SK-N-MC (cell line): Measurements from ENCODE around the gene DTHD1.

Experiments used
- DNase-seq: peaks from one replicate; pipeline ENCODE4 v3.0.0-alpha.2; 2011; ENCODE audit warnings: low read depth, low spot score
- H3K27ac ChIP-seq: fragments of 200-600 bp; sonication (generic); 2 replicates; pipeline ENCODE4 v1.5.1; 2016; ENCODE audit warnings: mixed run types
- H3K36me3 ChIP-seq: fragments of 200-600 bp; sonication (generic); 2 replicates; pipeline ENCODE4 v1.6.1; 2017; ENCODE audit warnings: antibody characterized with exemption, low read length, mixed read lengths; ENCODE audit not compliant: insufficient read depth
- H3K4me3 ChIP-seq: fragments of 200-600 bp; sonication (generic); 2 replicates; pipeline ENCODE4 v1.5.1; 2016
- H3K9ac ChIP-seq: fragments of 200-600 bp; sonication (generic); 2 replicates; pipeline ENCODE4 v1.8.0; 2017; ENCODE audit warnings: mixed run types, mixed read lengths; ENCODE audit not compliant: insufficient read length
- H3K9me3 ChIP-seq: fragments of 200-600 bp; sonication (generic); 2 replicates; pipeline ENCODE4 v1.6.1; 2017; ENCODE audit warnings: low read depth, mild to moderate bottlenecking, antibody characterized with exemption, low read length, moderate library complexity, mixed read lengths
- EZH2 ChIP-seq: fragments of 200-600 bp; sonication (generic); IDR thresholded peaks from one replicate; pipeline ENCODE4 v1.6.1; 2017; ENCODE audit warnings: antibody characterized with exemption
- FOXP2 ChIP-seq: optimal IDR thresholded peaks from 2 replicates; pipeline ENCODE3; 2011; ENCODE audit warnings: mild to moderate bottlenecking, moderate library complexity; ENCODE audit not compliant: insufficient read depth; ENCODE audit errors: extremely low read length, control extremely low read depth
- POLR2AphosphoS5 ChIP-seq: IDR thresholded peaks from 2 replicates; pipeline ENCODE4 v1.6.1; 2012; ENCODE audit warnings: mild to moderate bottlenecking, low read depth, low read length, borderline replicate concordance

Gene DTHD1

DNA sequence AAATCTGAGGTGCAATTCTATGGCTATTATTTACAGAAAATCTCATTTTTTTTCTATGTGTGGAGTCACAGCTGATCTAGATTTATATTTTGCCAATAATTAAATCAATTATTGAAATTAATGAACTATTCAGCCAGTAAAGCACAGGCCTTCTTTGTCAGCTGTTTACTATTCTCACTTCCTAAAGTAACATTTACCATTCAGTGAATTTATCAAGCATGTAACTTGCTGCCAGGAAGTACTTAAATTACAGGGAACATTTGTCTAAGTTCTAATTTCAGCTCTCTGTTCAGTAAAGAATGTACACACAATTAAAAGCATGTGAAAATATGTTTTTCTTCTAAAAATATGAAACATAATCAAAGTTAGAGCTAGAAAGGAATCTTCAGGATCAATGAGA lies 79.3 kb downstream of the DTHD1 start:
- H3K27ac ChIP-seq: no peak overlapping the region
- H3K9me3 ChIP-seq: no peaks in the 10 kb centered on the region
- H3K36me3 ChIP-seq: no peaks in the 10 kb centered on the region
- TF ChIP-seq FOXP2 (no peak), POLR2AphosphoS5 (no peak), EZH2 (no peak)
- H3K4me3 ChIP-seq: no peak overlapping the region
- DNase-seq: no peak
- H3K9ac ChIP-seq: no peak overlapping the region

DNA sequence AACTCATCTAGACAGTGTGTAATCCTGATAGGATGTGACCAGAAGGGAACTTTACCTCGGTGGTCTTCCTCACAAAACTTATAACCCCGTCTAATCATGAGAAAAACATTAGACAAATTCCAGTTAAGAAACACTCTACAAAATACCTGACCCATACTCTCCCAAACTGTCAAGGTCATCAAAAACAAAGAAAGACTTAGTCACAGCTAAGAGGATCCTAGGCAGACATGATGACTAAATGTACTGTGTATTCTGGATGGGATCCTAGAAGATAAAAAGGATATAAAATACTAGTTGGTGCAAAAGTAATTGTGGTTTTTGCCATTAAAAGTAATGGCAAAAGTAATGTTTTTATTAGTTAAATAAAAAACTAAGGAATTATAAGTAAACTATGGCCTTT lies 81.6 kb downstream of the DTHD1 start:
- Histone ChIP-seq H3K9ac (no peak overlapping the region), H3K27ac (no peak overlapping the region), H3K9me3 (no peaks in the 10 kb centered on the region), H3K36me3 (no peaks in the 10 kb centered on the region), H3K4me3 (no peak overlapping the region)
- TF ChIP-seq FOXP2: no peak
- no peak for TF ChIP-seq POLR2AphosphoS5
- no peak for TF ChIP-seq EZH2
- no peak for DNase-seq

DNA sequence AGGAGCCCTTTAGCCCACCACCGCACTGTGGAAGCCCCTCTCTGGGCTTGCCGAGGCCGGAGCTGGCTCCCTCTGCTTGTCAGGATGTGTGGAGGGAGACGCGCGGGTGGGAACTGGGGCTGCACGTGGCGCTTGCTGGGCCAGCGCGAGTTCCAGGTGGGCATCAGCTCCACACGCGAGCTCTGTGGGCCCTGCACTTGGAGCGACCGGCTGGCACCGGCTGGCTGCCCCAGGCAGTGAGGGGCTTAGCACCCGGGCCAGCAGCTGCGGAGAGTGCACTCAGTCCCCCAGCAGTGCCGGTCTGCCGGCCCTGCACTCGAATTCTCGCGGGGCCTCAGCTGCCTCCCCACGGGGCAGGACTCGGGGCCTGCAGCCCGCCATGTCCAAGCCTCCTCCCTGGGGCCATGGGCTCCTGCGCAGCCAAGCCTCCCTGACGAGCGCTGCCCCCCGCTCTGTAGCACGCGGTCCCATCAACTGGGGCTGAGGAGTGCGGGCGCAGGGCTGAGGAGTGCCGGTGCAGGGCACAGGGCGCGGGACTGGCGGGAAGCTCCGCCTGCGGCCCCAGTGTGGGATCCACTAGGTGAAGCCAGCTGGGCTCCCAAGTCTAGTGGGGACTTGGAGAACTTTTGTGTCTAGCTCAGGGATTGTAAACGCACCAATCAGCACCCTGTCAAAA lies 93.6 kb downstream of the DTHD1 start:
- H3K9ac ChIP-seq: no peak overlapping the region
- no peak for DNase-seq
- no peak overlapping the region for H3K27ac ChIP-seq
- no peaks in the 10 kb centered on the region for H3K9me3 ChIP-seq
- TF ChIP-seq FOXP2: no peak
- no peak for TF ChIP-seq POLR2AphosphoS5
- TF ChIP-seq EZH2: no peak
- no peak overlapping the region for H3K4me3 ChIP-seq
- no peaks in the 10 kb centered on the region for H3K36me3 ChIP-seq

DNA sequence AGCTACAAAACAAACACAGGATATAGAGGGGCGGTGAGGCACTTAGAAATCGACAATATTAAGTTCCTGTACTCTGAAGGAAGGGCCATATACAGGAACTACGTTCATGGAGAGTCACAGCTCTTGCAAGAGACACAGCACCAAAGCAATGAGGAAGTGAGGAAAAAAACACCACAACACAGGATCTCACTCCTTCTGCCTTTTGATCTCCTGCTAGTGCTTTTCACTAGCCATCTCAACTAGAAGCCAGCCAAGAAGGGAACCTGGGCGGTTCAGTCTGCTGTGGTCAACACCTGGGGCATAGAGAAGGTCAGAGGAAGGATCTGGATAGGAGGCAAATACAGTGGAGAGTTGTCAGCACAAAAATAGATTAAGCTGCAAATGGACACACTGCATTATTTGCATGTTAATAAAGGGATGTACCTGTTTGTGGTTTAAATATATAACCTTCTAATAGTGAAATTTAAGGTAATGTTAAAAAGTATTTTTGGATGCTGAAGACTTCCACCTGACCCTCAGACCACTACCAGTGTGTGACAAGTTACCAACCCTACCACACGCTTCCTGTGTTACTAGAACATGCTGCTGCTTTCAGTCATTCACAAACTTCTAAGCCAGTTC lies 104.6 kb downstream of the DTHD1 start:
- no peak overlapping the region for H3K27ac ChIP-seq
- DNase-seq: no peak
- H3K36me3 ChIP-seq: no peaks in the 10 kb centered on the region
- TF ChIP-seq FOXP2 (no peak), POLR2AphosphoS5 (no peak), EZH2 (no peak)
- H3K9me3 ChIP-seq: no peaks in the 10 kb centered on the region
- no peak overlapping the region for H3K9ac ChIP-seq
- no peak overlapping the region for H3K4me3 ChIP-seq

DNA sequence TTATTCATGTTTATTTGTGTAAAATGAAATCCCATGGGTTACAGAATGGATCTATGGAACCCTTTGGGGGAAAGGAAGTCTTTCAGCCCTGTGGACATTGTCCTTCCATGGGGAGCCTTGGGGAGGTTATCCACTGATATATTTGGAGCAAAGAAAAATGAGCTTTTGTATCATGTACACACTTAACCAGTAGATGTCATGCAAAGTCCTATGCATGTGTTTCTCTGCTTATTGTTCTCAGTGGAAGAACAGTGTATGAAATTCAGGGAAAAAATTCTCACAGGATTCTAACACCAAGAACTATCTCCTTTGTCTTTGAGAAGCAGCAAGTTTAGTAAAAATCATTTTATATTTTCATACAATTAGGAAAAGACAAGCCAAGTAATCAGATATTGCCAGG lies 105.3 kb downstream of the DTHD1 start:
- Histone ChIP-seq H3K9me3 (no peaks in the 10 kb centered on the region), H3K4me3 (no peak overlapping the region), H3K36me3 (no peaks in the 10 kb centered on the region), H3K9ac (no peak overlapping the region), H3K27ac (no peak overlapping the region)
- DNase-seq: no peak
- TF ChIP-seq EZH2: no peak
- no peak for TF ChIP-seq POLR2AphosphoS5
- no peak for TF ChIP-seq FOXP2

DNA sequence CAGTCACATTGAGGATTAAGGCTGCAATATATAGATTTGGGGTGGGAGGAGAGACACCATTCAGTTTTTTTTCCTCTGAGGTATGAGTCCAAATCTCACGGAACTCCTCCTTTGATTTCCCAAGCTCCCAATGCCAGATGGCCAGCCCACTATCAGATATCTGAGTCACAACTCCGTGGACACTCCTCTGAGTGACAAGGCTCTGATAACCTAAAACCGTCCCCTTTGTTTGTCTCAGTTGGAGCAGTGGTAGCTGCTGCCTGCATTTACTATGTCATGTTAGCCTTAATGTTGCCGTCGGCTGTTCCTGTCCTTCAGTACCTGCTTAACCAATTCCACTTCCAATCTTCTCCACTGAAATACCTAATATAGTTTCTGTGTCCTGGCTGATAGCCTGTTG lies 107.3 kb downstream of the DTHD1 start:
- no peak overlapping the region for H3K4me3 ChIP-seq
- H3K27ac ChIP-seq: no peak overlapping the region
- no peaks in the 10 kb centered on the region for H3K9me3 ChIP-seq
- DNase-seq: no peak
- H3K36me3 ChIP-seq: no peaks in the 10 kb centered on the region
- TF ChIP-seq EZH2 (no peak), POLR2AphosphoS5 (no peak), FOXP2 (no peak)
- H3K9ac ChIP-seq: no peak overlapping the region

DNA sequence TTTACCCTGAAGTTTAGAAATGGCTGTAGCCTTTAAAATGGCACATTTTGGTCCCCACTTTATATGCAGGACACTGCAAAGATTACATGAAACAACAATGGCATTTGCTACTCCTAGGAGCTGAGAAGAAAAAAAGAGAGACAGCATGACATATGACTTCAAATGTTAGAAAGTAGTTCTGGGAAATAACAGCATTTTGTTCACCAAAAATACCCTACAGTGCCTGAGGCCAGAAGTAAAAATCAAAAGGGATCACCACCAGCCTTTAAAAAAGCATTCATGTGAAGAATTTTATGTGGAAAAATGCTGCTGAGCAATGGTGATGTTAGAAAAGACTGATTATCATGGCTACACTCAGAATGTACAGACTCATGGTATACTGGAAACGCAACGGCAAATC lies 110.0 kb downstream of the DTHD1 start:
- Histone ChIP-seq H3K9ac (no peak overlapping the region), H3K36me3 (no peaks in the 10 kb centered on the region), H3K27ac (no peak overlapping the region), H3K4me3 (no peak overlapping the region), H3K9me3 (no peaks in the 10 kb centered on the region)
- DNase-seq: no peak
- TF ChIP-seq EZH2: no peak
- TF ChIP-seq POLR2AphosphoS5: no peak
- no peak for TF ChIP-seq FOXP2

DNA sequence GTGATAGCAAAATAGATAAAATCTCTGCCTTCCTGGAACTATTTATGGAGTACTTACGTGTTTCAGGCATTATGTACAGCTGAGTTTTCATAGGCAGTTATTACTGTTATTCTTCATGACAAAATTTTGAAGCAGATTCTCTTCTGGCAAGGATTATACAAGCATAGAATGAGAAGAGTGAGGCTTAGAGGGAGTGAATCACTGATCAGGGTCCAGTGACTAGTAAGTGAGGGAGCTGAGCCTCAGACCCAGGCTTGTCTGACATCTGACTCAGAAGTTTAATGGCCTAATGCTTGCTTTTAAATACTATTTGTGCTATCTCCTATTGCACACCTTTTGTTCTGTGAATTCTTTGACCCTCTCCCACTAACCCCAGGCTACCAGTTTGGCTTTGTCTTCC lies 110.6 kb downstream of the DTHD1 start:
- DNase-seq: no peak
- H3K27ac ChIP-seq: no peak overlapping the region
- H3K4me3 ChIP-seq: no peak overlapping the region
- no peaks in the 10 kb centered on the region for H3K9me3 ChIP-seq
- no peak overlapping the region for H3K9ac ChIP-seq
- H3K36me3 ChIP-seq: no peaks in the 10 kb centered on the region
- TF ChIP-seq EZH2: no peak
- TF ChIP-seq POLR2AphosphoS5: no peak
- TF ChIP-seq FOXP2: no peak

DNA sequence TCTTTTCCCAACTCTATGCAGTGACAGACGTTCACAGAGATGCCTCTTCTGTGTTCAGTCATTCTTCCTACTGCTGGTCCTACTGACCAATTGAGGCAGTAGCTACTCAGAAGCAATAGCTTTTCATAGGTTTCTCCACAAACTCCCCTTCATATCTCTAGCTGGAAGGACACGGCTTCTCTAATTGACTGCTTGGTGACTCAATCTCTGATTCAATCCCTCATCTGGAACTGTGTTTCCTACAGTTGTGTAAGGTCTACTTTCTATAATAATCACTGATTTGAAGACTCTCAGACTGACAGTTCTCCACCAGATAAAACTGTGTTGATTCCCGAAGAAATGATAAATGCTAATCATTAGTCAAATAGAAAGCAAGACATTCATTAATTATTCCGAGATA lies 111.5 kb downstream of the DTHD1 start:
- TF ChIP-seq POLR2AphosphoS5 (no peak), FOXP2 (no peak), EZH2 (no peak)
- DNase-seq: no peak

More for the DNA sequence above, 111.5 kb downstream of the DTHD1 start:
- Histone ChIP-seq H3K9me3 (no peaks in the 10 kb centered on the region), H3K9ac (no peak overlapping the region), H3K4me3 (no peak overlapping the region), H3K36me3 (no peaks in the 10 kb centered on the region), H3K27ac (no peak overlapping the region)
